ENCODE measurements around the gene PEF1.

Gene PEF1

GRCh38 chr1:31669433-31669785 is 24.7 kb upstream of the PEF1 start:
- TF ChIP-seq, protein P1, sequence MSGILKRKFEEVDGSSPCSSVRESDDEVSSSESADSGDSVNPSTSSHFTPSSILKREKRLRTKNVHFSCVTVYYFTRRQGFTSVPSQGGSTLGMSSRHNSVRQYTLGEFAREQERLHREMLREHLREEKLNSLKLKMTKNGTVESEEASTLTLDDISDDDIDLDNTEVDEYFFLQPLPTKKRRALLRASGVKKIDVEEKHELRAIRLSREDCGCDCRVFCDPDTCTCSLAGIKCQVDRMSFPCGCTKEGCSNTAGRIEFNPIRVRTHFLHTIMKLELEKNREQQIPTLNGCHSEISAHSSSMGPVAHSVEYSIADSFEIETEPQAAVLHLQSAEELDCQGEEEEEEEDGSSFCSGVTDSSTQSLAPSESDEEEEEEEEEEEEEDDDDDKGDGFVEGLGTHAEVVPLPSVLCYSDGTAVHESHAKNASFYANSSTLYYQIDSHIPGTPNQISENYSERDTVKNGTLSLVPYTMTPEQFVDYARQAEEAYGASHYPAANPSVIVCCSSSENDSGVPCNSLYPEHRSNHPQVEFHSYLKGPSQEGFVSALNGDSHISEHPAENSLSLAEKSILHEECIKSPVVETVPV (CRISPR knock-in tag; IDR thresholded peaks at IDR 0.05) = no peak
- peak; percentile 55; the same call in 1 of the 2 replicates for TF ChIP-seq TCF4 (CRISPR knock-in tag; IDR thresholded peaks at IDR 0.05; ENCODE audit: borderline replicate concordance)
- ATAC-seq = no peak; the same call in 1 of the 3 replicates

- TF ChIP-seq, protein P2, sequence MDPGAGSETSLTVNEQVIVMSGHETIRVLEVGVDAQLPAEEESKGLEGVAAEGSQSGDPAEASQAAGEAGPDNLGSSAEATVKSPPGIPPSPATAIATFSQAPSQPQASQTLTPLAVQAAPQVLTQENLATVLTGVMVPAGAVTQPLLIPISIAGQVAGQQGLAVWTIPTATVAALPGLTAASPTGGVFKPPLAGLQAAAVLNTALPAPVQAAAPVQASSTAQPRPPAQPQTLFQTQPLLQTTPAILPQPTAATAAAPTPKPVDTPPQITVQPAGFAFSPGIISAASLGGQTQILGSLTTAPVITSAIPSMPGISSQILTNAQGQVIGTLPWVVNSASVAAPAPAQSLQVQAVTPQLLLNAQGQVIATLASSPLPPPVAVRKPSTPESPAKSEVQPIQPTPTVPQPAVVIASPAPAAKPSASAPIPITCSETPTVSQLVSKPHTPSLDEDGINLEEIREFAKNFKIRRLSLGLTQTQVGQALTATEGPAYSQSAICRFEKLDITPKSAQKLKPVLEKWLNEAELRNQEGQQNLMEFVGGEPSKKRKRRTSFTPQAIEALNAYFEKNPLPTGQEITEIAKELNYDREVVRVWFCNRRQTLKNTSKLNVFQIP (CRISPR knock-in tag; IDR thresholded peaks at IDR 0.05; ENCODE audit: borderline replicate concordance, low read depth) = no peak
- no peak for ATAC-seq
Measured at GRCh38 chr1:31668303-31668883, 23.7 kb upstream of the PEF1 start.

DNA sequence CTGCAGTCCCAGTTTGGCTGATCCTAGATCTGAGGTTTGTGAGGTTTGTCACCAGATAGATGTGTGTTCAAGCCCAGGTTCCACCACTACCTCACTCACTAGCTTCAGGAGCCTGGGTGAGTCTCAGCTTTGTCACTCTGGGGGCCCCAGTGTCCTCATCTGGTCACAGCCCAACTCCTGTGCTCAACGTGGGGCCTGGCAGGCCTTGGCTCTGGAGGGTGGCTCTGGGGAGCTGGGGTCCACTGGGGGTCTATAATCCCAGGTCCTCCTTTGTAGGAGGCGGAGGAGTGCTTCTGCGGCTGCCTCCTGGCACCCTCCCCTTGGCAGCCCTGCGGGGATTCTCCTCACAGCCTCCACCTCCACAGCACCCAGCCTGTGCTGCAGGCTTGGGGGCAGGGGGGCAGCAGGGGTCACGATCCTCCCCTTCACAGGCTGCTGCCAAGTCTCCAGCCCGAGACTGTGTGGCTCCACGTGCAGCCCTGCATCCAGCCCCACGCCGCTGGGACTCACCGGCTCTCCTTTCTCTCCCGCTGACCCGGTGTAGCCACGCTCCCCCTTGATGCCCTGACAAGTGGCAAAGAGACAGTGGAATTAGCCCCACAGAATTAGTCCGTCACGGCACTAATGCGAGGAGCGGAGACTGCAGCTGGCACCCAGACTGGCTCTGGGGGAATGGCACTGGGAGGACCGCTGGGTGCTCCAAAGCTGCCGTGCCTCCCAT is 22.5 kb upstream of the PEF1 start:
- TF ChIP-seq ARNTL (CRISPR knock-in tag; IDR thresholded peaks at IDR 0.05; ENCODE audit: borderline replicate concordance, low read depth) (no peak), ZNF70 (CRISPR knock-in tag; IDR thresholded peaks at IDR 0.05) (no peak), GLIS3 (CRISPR knock-in tag; IDR thresholded peaks at IDR 0.05) (no peak), ZC3H10 (CRISPR knock-in tag; IDR thresholded peaks at IDR 0.05) (no peak)
- no peak for ATAC-seq

DNA sequence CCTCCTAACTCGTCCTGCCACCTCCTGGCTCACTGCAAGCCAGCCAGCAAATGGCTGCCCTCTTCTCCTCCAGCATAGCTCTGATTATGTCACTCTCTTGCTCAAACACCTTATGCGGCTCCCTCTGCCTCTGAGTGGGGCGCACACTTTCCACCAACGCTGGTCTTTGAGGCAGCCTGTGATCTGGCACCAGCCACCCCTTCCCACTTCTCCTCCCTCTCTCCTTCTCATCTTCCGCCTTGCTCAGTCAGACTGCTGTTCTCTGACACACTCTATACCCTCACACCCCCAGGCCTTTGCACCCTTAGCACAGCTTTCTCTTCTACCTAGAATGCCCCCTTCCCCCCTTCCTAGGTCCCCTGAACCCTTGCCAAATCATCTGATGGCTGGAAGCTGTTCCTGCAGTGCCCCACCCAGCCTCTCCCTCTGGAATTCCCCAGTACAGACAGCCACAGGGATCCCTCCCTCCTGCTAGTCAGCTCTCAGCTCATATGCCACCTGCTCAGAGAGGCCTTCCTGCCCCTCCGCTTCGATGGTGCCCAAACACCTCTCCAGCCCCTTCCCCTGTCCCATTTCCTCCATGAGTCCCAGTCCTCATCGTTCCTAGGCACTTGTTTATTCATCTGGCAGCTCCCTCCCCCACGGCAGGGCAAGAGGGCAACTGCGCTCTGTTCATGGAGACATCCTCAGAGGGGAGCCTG is 21.7 kb upstream of the PEF1 start:
- ATAC-seq = no peak; the same call in 2 of the 3 replicates
- TF ChIP-seq, protein P3, sequence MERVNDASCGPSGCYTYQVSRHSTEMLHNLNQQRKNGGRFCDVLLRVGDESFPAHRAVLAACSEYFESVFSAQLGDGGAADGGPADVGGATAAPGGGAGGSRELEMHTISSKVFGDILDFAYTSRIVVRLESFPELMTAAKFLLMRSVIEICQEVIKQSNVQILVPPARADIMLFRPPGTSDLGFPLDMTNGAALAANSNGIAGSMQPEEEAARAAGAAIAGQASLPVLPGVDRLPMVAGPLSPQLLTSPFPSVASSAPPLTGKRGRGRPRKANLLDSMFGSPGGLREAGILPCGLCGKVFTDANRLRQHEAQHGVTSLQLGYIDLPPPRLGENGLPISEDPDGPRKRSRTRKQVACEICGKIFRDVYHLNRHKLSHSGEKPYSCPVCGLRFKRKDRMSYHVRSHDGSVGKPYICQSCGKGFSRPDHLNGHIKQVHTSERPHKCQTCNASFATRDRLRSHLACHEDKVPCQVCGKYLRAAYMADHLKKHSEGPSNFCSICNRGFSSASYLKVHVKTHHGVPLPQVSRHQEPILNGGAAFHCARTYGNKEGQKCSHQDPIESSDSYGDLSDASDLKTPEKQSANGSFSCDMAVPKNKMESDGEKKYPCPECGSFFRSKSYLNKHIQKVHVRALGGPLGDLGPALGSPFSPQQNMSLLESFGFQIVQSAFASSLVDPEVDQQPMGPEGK (CRISPR knock-in tag; IDR thresholded peaks at IDR 0.05; ENCODE audit: borderline replicate concordance) = no peak
- no peak for TF ChIP-seq ARNTL (CRISPR knock-in tag; IDR thresholded peaks at IDR 0.05; ENCODE audit: borderline replicate concordance, low read depth)
- TF ChIP-seq RARB (CRISPR knock-in tag; IDR thresholded peaks at IDR 0.05) = no peak
- TF ChIP-seq ISL1 (CRISPR knock-in tag; IDR thresholded peaks at IDR 0.05) = no peak
- no peak for TF ChIP-seq ZNF8 (CRISPR knock-in tag; IDR thresholded peaks at IDR 0.05)

DNA sequence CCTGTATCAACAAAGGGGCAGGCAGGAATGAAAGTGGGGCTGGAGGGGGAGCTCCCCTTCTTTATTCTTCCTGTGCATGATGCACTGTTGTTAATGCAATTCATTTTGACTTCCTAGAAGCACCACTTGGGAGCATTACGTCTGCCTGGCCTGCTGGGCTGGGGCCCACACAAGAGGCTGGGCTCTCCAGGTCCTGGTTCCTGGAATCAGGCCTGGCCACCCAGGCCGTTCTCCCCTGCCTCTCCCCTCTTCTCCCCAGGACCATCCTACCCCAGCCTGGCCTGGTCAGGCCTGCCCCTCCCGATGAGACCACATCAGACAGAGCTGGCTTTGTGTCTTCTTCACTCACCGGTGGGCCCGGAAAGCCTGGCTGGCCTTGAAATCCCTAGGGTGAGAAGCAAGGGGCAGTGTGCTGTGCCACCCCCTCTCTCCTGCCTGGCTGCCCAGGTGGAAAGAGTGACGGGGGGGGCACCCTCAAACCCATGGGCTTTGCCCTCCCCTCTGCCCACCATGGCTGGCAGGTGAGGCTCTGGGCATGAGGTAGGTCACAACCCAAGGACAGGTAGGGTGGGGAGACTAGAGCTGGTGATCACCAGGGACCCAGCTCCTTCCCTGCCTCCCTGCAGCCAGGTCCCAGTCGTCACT is 20.7 kb upstream of the PEF1 start:
- ATAC-seq = no peak
- no peak for TF ChIP-seq ZNF8 (CRISPR knock-in tag; IDR thresholded peaks at IDR 0.05)
- TF ChIP-seq, protein P1 (CRISPR knock-in tag; IDR thresholded peaks at IDR 0.05) = no peak

DNA sequence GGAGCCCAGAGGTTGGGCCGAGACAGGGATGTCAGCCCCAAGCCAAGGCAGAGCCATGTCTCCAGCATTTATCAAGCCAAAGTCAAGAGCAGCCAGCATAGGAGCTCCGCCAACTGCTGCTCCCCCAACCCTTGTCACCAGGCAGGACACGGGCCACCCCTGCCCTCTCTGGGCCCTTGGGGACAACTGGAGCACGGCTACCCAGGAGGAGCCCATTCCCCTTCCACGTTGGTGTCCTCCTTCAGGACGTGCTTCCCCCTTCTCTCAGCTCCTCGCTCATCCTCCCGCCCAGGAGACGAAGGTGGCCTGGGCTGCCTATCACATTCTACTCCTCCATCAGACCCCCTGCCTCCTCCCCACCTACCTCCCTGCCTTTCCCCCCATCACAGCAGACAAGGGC is 19.9 kb upstream of the PEF1 start:
- ATAC-seq = no peak
- no peak for TF ChIP-seq ZFP3 (CRISPR knock-in tag; IDR thresholded peaks at IDR 0.05)
- TF ChIP-seq ZC3H10 (CRISPR knock-in tag; IDR thresholded peaks at IDR 0.05) = no peak
- no peak for TF ChIP-seq CREB5 (CRISPR knock-in tag; IDR thresholded peaks at IDR 0.05; ENCODE audit: low read depth)
- TF ChIP-seq, protein P2 (CRISPR knock-in tag; IDR thresholded peaks at IDR 0.05; ENCODE audit: borderline replicate concordance, low read depth) = no peak
- TF ChIP-seq ZNF70 (CRISPR knock-in tag; IDR thresholded peaks at IDR 0.05) = no peak
- TF ChIP-seq, protein P3 (CRISPR knock-in tag; IDR thresholded peaks at IDR 0.05; ENCODE audit: borderline replicate concordance) = no peak

All from SK-N-SH treated with all-trans-retinoic acid at 6 μM for 48 hours (cell line).